ENCODE results near the gene TGM5. TPM values are rescaled to one million over a fixed set of nuclear protein-coding genes. Genes with fewer than 3 reads are reported as not detected.
"Not testable (repeated sequence)": the region's sequence is repeated elsewhere in the genome, so short reads cannot be mapped to it uniquely, and the experiment has no call there.

Gene TGM5
- total and polyA plus RNA-seq, 2 donors (not counting 1 experiment from before 2014, with no cell fraction given): 0.42 TPM; not detected in 1

GRCh38 chr15:43292375-43293078 is 25.8 kb upstream of the TGM5 start:
- H3K36me3 ChIP-seq (replicated peaks in 1 of 2; ENCODE audit: control extremely low read depth in 1 of 2, control insufficient read depth in 1 of 2, extremely low read depth in 1 of 2, insufficient read depth in 2 of 2, low read length in 1 of 2): no peaks in the 10 kb centered on the region
- Mint-ChIP-seq H3K4me1 (peaks cover 8% of the 10 kb centered on the region), H3K27ac (no peak overlapping the region), H3K4me3 (no peak overlapping the region), H3K9me3 (ENCODE audit: insufficient read depth) (no peaks in the 10 kb centered on the region), H3K27me3 (peaks cover 40% of the 10 kb centered on the region)
- no peak overlapping the region for H3K27ac ChIP-seq (ENCODE audit: low read length in 2 of 2)
- DNase-seq: no peak
- H3K4me2 ChIP-seq (replicated peaks; ENCODE audit: low read depth, low read length, poor library complexity, severe bottlenecking): no peak overlapping the region
- TF ChIP-seq EZH2 (IDR thresholded peaks at IDR 0.05; ENCODE audit: borderline replicate concordance, insufficient read depth, low read depth, low read length, poor library complexity, severe bottlenecking): no peak
- H3K27me3 ChIP-seq (replicated peaks in 1 of 4; ENCODE audit: control extremely low read depth in 1 of 4, control insufficient read depth in 3 of 4, insufficient read depth in 4 of 4, low read length in 3 of 4): peaks cover 0 to 18% (median 7%) of the 10 kb centered on the region in 4 experiments
- ChIA-PET CTCF (interaction anchor here (1.6 kb wide), 1 partner anchor 67 kb away, joined by 8 read pairs; no protein-coding TSS in a partner anchor), POLR2A (no interaction called here)
- no peaks in the 10 kb centered on the region for H3K79me2 ChIP-seq (ENCODE audit: control insufficient read depth, insufficient read depth, low read length)
- ATAC-seq (ENCODE audit: low read depth): no peak
- H3K9me3 ChIP-seq (ENCODE audit: control extremely low read depth in 1 of 3, control insufficient read depth in 2 of 3, insufficient read depth in 1 of 3, low read length in 2 of 3): no peaks in the 10 kb centered on the region
- no peak overlapping the region for H3K4me3 ChIP-seq (ENCODE audit: control extremely low read depth in 1 of 5, extremely low read depth in 1 of 5, insufficient read depth in 1 of 5, low read depth in 2 of 5, low read length in 4 of 5)
- H3K4me1 ChIP-seq (ENCODE audit: control insufficient read depth in 2 of 2, insufficient read depth in 2 of 2, low read length in 2 of 2): peaks cover 4 to 8% of the 10 kb centered on the region in 2 donors
- no peaks in the 10 kb centered on the region for H4K20me1 ChIP-seq (ENCODE audit: control insufficient read depth, insufficient read depth, low read length, poor library complexity, severe bottlenecking)
- H2AFZ ChIP-seq (ENCODE audit: insufficient read depth, low read depth, low read length, poor library complexity, severe bottlenecking): no peak overlapping the region
- intact Hi-C loops (cut with micrococcal nuclease): no loop called here
- no peak overlapping the region for H3K9ac ChIP-seq (ENCODE audit: low read length)
- 93% methylated on average over 10 of the region's 12 CpGs for WGBS (ENCODE audit: insufficient coverage)

- Histone ChIP-seq H3K27me3 (replicated peaks in 1 of 4; ENCODE audit: control extremely low read depth in 1 of 4, control insufficient read depth in 3 of 4, insufficient read depth in 4 of 4, low read length in 3 of 4) (peaks cover 0 to 19% (median 5%) of the 10 kb centered on the region in 4 experiments), H3K4me1 (ENCODE audit: control insufficient read depth in 2 of 2, insufficient read depth in 2 of 2, low read length in 2 of 2) (peaks cover 8 to 13% of the 10 kb centered on the region in 2 donors)
- H2AFZ ChIP-seq (ENCODE audit: insufficient read depth, low read depth, low read length, poor library complexity, severe bottlenecking); H3K27ac Mint-ChIP-seq; H3K36me3 ChIP-seq (replicated peaks in 1 of 2; ENCODE audit: control extremely low read depth in 1 of 2, control insufficient read depth in 1 of 2, extremely low read depth in 1 of 2, insufficient read depth in 2 of 2, low read length in 1 of 2); POLR2A ChIA-PET; ATAC-seq (ENCODE audit: low read depth); H3K9me3 Mint-ChIP-seq (ENCODE audit: insufficient read depth); CTCF ChIA-PET; DNase-seq; H3K9ac ChIP-seq (ENCODE audit: low read length); H3K4me2 ChIP-seq (replicated peaks; ENCODE audit: low read depth, low read length, poor library complexity, severe bottlenecking); H3K9me3 ChIP-seq (ENCODE audit: control extremely low read depth in 1 of 3, control insufficient read depth in 2 of 3, insufficient read depth in 1 of 3, low read length in 2 of 3); H3K4me3 ChIP-seq (ENCODE audit: control extremely low read depth in 1 of 5, extremely low read depth in 1 of 5, insufficient read depth in 1 of 5, low read depth in 2 of 5, low read length in 4 of 5); H3K4me3 Mint-ChIP-seq; H3K79me2 ChIP-seq (ENCODE audit: control insufficient read depth, insufficient read depth, low read length); H4K20me1 ChIP-seq (ENCODE audit: control insufficient read depth, insufficient read depth, low read length, poor library complexity, severe bottlenecking); H3K27ac ChIP-seq (ENCODE audit: low read length in 2 of 2): not testable (repeated sequence)
- intact Hi-C loops (cut with micrococcal nuclease): loop anchor here (10.0 kb wide), 1 partner anchor 585 kb away; no protein-coding TSS in a partner anchor
- Mint-ChIP-seq H3K4me1 (peaks cover 15% of the 10 kb centered on the region), H3K27me3 (peaks cover 22% of the 10 kb centered on the region)
- WGBS (ENCODE audit: insufficient coverage): no CpG with 5 or more reads among the region's 3 CpGs
Observed at GRCh38 chr15:43289656-43290055, 22.9 kb upstream of the TGM5 start.
